K562 (cell line): ENCODE data around the gene ZFP62. TPM values are rescaled to one million over a fixed set of nuclear protein-coding genes. Genes with fewer than 3 reads are reported as not detected.
A peak's percentile ranks its signal among the peaks of the same experiment; 100 is the strongest.

Experiments
- BCOR ChIP-seq: fragments of 450-650 bp; IDR thresholded peaks from 2 replicates; pipeline ENCODE4 v1.6.1; 2016
- FOXJ3 ChIP-seq: sonication (generic); formaldehyde crosslinking; IDR thresholded peaks from 2 replicates; pipeline ENCODE4 v1.4.0; 2020; ENCODE audit warnings: mild to moderate bottlenecking, missing genetic modification reagents
- HDGF ChIP-seq: fragments of 450-650 bp; IDR thresholded peaks from 2 replicates; pipeline ENCODE4 v1.6.1; 2016
- HSF4 ChIP-seq: fragments of 250-450 bp; sonication (Bioruptor Pico); IDR thresholded peaks from 2 replicates; pipeline ENCODE4 v2.1.2; 2022; ENCODE audit warnings: mild to moderate bottlenecking, moderate library complexity, borderline replicate concordance
- MAZ ChIP-seq, 2 experiments: fragments of 450-650 bp in 1 of 2; sonication (generic) in 1 of 2; formaldehyde crosslinking; IDR thresholded peaks in 1 of 2; conservative IDR thresholded peaks in 1 of 2; 2 replicates each; pipeline versions ENCODE4 v1.4.0 to v1.5.0; 2020; ENCODE audit warnings: mild to moderate bottlenecking in 1 of 2, missing genetic modification reagents in 1 of 2
- NR1H2 ChIP-seq: sonication (generic); formaldehyde crosslinking; IDR thresholded peaks from 2 replicates; pipeline ENCODE4 v1.4.0; 2020; ENCODE audit warnings: mild to moderate bottlenecking, missing genetic modification reagents
- POLR3A ChIP-seq: IDR thresholded peaks from 2 replicates; pipeline ENCODE4 v1.6.1; 2011; ENCODE audit warnings: borderline replicate concordance, mild to moderate bottlenecking, moderate library complexity; ENCODE audit not compliant: insufficient read length, insufficient read depth; ENCODE audit errors: extremely low read depth
- PYGO2 ChIP-seq: fragments of 450-650 bp; IDR thresholded peaks from 2 replicates; pipeline ENCODE4 v1.6.1; 2016; ENCODE audit warnings: mild to moderate bottlenecking, missing genetic modification characterization, moderate library complexity, missing compliant biosample characterization
- VEZF1 ChIP-seq: fragments of 200-800 bp; sonication (Bioruptor generic); IDR thresholded peaks from 2 replicates; pipeline ENCODE4 v1.6.1; 2017; ENCODE audit warnings: missing genetic modification characterization, missing compliant biosample characterization
- ZBTB12 ChIP-seq: fragments of 250-450 bp; sonication (Bioruptor Pico); IDR thresholded peaks from 2 replicates; pipeline ENCODE4 v1.4.0; 2020
- ZFPM2 ChIP-seq: fragments of 250-450 bp; sonication (Bioruptor Pico); IDR thresholded peaks from 2 replicates; pipeline ENCODE4 v1.5.1; 2022; ENCODE audit warnings: mild to moderate bottlenecking
- ZNF134 ChIP-seq: fragments of 250-450 bp; sonication (Bioruptor Pico); conservative IDR thresholded peaks from 2 replicates; pipeline ENCODE4 v1.4.0; 2020
- ZSCAN32 ChIP-seq: fragments of 450-650 bp; formaldehyde crosslinking; IDR thresholded peaks from 2 replicates; pipeline ENCODE4 v1.4.0; 2020; ENCODE audit warnings: mild to moderate bottlenecking, moderate library complexity
- polyA plus RNA-seq, 8 experiments: library from polyadenylated mRNA; depleted of rRNA in 4 of 8; stranded (reverse) in 5 of 8; unstranded in 3 of 8; fragments of >200 nt; fragmentation: Nextera tagmentation in 2 of 8; fragmentation: Illumina TruSeq in 1 of 8; extraction: Ambion mirVana in 2 of 8; extraction: Trizol in 1 of 8; gene quantifications; 2 replicates each; pipeline versions ENCODE4 v1.2.1 to v1.2.3, GENCODE V29; 2011 to 2014; ENCODE audit warnings: inconsistent platforms in 1 of 8, missing spikeins in 1 of 8
- total RNA-seq, 7 experiments: library from RNA; depleted of rRNA in 6 of 7; stranded (reverse); fragments of >200 nt in 6 of 7; fragmentation: Illumina TruSeq in 2 of 7; extraction: Trizol in 2 of 7; gene quantifications; 2 replicates each; pipeline versions ENCODE4 v1.2.1 to v1.2.3, GENCODE V29; 2011 to 2021; ENCODE audit warnings: low replicate concordance in 1 of 7
- TF ChIP-seq, protein P1 (sequence below), 2 experiments: fragments of 450-650 bp; formaldehyde crosslinking in 1 of 2; IDR thresholded peaks; 2 replicates each; pipeline versions ENCODE4 v1.4.0 to v1.6.1; 2014 to 2020; ENCODE audit warnings: mild to moderate bottlenecking in 2 of 2, borderline replicate concordance in 1 of 2, low read depth in 1 of 2
- TF ChIP-seq, protein P2 (sequence below): fragments of 450-650 bp; formaldehyde crosslinking; IDR thresholded peaks from 2 replicates; pipeline ENCODE4 v1.4.0; 2020; ENCODE audit warnings: mild to moderate bottlenecking

The ZFP62 gene
- total and polyA plus RNA-seq, 9 of the 15 experiments (the other 6 are each of a cell fraction or from before 2014, with no cell fraction given) = 12.2 to 37.5 (median 25.0) TPM

- TF ChIP-seq, protein P1, sequence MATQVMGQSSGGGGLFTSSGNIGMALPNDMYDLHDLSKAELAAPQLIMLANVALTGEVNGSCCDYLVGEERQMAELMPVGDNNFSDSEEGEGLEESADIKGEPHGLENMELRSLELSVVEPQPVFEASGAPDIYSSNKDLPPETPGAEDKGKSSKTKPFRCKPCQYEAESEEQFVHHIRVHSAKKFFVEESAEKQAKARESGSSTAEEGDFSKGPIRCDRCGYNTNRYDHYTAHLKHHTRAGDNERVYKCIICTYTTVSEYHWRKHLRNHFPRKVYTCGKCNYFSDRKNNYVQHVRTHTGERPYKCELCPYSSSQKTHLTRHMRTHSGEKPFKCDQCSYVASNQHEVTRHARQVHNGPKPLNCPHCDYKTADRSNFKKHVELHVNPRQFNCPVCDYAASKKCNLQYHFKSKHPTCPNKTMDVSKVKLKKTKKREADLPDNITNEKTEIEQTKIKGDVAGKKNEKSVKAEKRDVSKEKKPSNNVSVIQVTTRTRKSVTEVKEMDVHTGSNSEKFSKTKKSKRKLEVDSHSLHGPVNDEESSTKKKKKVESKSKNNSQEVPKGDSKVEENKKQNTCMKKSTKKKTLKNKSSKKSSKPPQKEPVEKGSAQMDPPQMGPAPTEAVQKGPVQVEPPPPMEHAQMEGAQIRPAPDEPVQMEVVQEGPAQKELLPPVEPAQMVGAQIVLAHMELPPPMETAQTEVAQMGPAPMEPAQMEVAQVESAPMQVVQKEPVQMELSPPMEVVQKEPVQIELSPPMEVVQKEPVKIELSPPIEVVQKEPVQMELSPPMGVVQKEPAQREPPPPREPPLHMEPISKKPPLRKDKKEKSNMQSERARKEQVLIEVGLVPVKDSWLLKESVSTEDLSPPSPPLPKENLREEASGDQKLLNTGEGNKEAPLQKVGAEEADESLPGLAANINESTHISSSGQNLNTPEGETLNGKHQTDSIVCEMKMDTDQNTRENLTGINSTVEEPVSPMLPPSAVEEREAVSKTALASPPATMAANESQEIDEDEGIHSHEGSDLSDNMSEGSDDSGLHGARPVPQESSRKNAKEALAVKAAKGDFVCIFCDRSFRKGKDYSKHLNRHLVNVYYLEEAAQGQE (IDR thresholded peaks at IDR 0.05; ENCODE audit: borderline replicate concordance) = no peak
- TF ChIP-seq, protein P1 (CRISPR knock-in tag; IDR thresholded peaks at IDR 0.05; ENCODE audit: low read depth) = 0 out of 2 replicates have a peak, but pooled peaks have one; percentile 62
- TF ChIP-seq VEZF1 (CRISPR knock-in tag) (peak; percentile 95), POLR3A (no peak), ZBTB12 (CRISPR knock-in tag) (no peak), HDGF (no peak), FOXJ3 (CRISPR knock-in tag) (no peak), HSF4 (CRISPR knock-in tag) (no peak), ZNF134 (CRISPR knock-in tag) (no peak), ZSCAN32 (CRISPR knock-in tag) (no peak), BCOR (0 out of 2 replicates have a peak, but pooled peaks have one; percentile 14), NR1H2 (no peak), ZFPM2 (no peak), MAZ (CRISPR knock-in tag; conservative IDR thresholded peaks at IDR 0.05 in 1 of 2, IDR thresholded peaks at IDR 0.05 in 1 of 2) (peak in 1 of 2 experiments; percentile 80), PYGO2 (tag) (no peak)
- TF ChIP-seq, protein P2, sequence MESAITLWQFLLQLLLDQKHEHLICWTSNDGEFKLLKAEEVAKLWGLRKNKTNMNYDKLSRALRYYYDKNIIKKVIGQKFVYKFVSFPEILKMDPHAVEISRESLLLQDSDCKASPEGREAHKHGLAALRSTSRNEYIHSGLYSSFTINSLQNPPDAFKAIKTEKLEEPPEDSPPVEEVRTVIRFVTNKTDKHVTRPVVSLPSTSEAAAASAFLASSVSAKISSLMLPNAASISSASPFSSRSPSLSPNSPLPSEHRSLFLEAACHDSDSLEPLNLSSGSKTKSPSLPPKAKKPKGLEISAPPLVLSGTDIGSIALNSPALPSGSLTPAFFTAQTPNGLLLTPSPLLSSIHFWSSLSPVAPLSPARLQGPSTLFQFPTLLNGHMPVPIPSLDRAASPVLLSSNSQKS (CRISPR knock-in tag) = 0 out of 2 replicates have a peak, but pooled peaks have one; percentile 61
Measured at GRCh38 chr5:180802325-180803180, 58.5 kb downstream of the ZFP62 start, which contains the start of gene MGAT1 (continued).
